ENCODE measurements around the gene INAFM2.

INAFM2 gene

GRCh38 chr15:40293905-40294895, 29.3 kb upstream of the INAFM2 start:
- Histone ChIP-seq H3K27me3 (replicated peaks; ENCODE audit: insufficient read depth, low read length) (peaks cover 33% of the 10 kb centered on the region; the same call in 1 of the 2 replicates), H3K4me1 (ENCODE audit: low read length) (no peaks in the 10 kb centered on the region), H3K36me3 (replicated peaks; ENCODE audit: insufficient read depth, low read length) (no peaks in the 10 kb centered on the region), H3K79me2 (ENCODE audit: low read length) (no peaks in the 10 kb centered on the region), H4K20me1 (ENCODE audit: insufficient read depth, low read length) (no peaks in the 10 kb centered on the region), H3K4me2 (ENCODE audit: low read depth, low read length) (no peak overlapping the region), H2AFZ (ENCODE audit: low read length) (no peak overlapping the region), H3K27ac (ENCODE audit: low read length) (no peak overlapping the region), H3K9me2 (replicated peaks; ENCODE audit: insufficient read depth, low read length) (no peaks in the 10 kb centered on the region), H3K4me3 (ENCODE audit: low read length) (no peak overlapping the region), H3F3A (ENCODE audit: insufficient read depth, low read length) (no peaks in the 10 kb centered on the region), H3K9me3 (replicated peaks; ENCODE audit: insufficient read depth, low read length) (no peaks in the 10 kb centered on the region), H3K9ac (ENCODE audit: low read length) (no peak overlapping the region)
- DNase-seq = no peak
- TF ChIP-seq EZH2 (optimal IDR thresholded peaks at IDR 0.05; ENCODE audit: low read depth, low read length) (no peak), EZH2phosphoT487 (IDR thresholded peaks at IDR 0.05; ENCODE audit: low read length) (no peak), CTCF (IDR thresholded peaks at IDR 0.05; ENCODE audit: low read length) (no peak)

DNA sequence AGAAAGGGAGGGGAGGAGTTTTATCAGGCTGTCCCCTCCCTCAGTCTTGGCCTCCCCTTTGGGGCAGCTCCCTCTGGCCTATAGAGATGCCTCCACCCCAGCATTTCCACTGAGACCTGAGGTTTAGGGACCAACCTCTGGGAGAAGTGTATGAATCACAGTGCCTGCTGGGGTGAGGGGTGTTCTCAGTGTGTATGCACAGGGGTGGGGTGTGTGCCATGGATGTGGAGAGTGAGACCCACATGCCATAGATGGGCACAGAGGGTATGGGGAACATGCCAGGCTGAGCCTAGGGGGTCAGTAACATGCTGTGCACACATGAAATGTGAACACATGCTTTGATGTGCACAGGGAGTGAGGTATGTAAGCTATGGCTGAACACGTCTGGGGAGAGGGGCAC, 28.2 kb upstream of the INAFM2 start:
- H3K9me3 ChIP-seq (replicated peaks; ENCODE audit: insufficient read depth, low read length) = no peaks in the 10 kb centered on the region
- no peaks in the 10 kb centered on the region for H3K36me3 ChIP-seq (replicated peaks; ENCODE audit: insufficient read depth, low read length)
- H3K27ac ChIP-seq (ENCODE audit: low read length) = no peak overlapping the region
- H3K9ac ChIP-seq (ENCODE audit: low read length) = no peak overlapping the region
- H3K79me2 ChIP-seq (ENCODE audit: low read length) = no peaks in the 10 kb centered on the region
- H3K4me2 ChIP-seq (ENCODE audit: low read depth, low read length) = no peak overlapping the region
- no peak overlapping the region for H2AFZ ChIP-seq (ENCODE audit: low read length)
- peaks cover 38% of the 10 kb centered on the region for H3K27me3 ChIP-seq (replicated peaks; ENCODE audit: insufficient read depth, low read length)
- H4K20me1 ChIP-seq (ENCODE audit: insufficient read depth, low read length) = no peaks in the 10 kb centered on the region
- no peak overlapping the region for H3K4me3 ChIP-seq (ENCODE audit: low read length)
- TF ChIP-seq EZH2 (optimal IDR thresholded peaks at IDR 0.05; ENCODE audit: low read depth, low read length) = no peak
- H3K9me2 ChIP-seq (replicated peaks; ENCODE audit: insufficient read depth, low read length) = no peaks in the 10 kb centered on the region
- no peak for DNase-seq
- no peaks in the 10 kb centered on the region for H3F3A ChIP-seq (ENCODE audit: insufficient read depth, low read length)
- H3K4me1 ChIP-seq (ENCODE audit: low read length) = no peaks in the 10 kb centered on the region

GRCh38 chr15:40295877-40296560, 27.5 kb upstream of the INAFM2 start:
- Histone ChIP-seq H3K79me2 (ENCODE audit: low read length) (no peaks in the 10 kb centered on the region), H3K4me1 (ENCODE audit: low read length) (no peaks in the 10 kb centered on the region), H3K9me3 (replicated peaks; ENCODE audit: insufficient read depth, low read length) (no peaks in the 10 kb centered on the region), H3K9ac (ENCODE audit: low read length) (no peak overlapping the region), H3F3A (ENCODE audit: insufficient read depth, low read length) (no peaks in the 10 kb centered on the region), H3K36me3 (replicated peaks; ENCODE audit: insufficient read depth, low read length) (no peaks in the 10 kb centered on the region), H3K27ac (ENCODE audit: low read length) (no peak overlapping the region), H2AFZ (ENCODE audit: low read length) (no peak overlapping the region), H3K4me2 (ENCODE audit: low read depth, low read length) (no peak overlapping the region), H4K20me1 (ENCODE audit: insufficient read depth, low read length) (no peaks in the 10 kb centered on the region), H3K4me3 (ENCODE audit: low read length) (no peak overlapping the region), H3K9me2 (replicated peaks; ENCODE audit: insufficient read depth, low read length) (no peaks in the 10 kb centered on the region), H3K27me3 (replicated peaks; ENCODE audit: insufficient read depth, low read length) (peaks cover 40% of the 10 kb centered on the region)
- DNase-seq = no peak
- TF ChIP-seq CTCF (IDR thresholded peaks at IDR 0.05; ENCODE audit: low read length) = no peak
- no peak for TF ChIP-seq EZH2phosphoT487 (IDR thresholded peaks at IDR 0.05; ENCODE audit: low read length)
- no peak for TF ChIP-seq EZH2 (optimal IDR thresholded peaks at IDR 0.05; ENCODE audit: low read depth, low read length)
